Measurements from ENCODE around the gene STYX. TPM values are rescaled to one million over a fixed set of nuclear protein-coding genes. Genes with fewer than 3 reads are reported as not detected.

Gene STYX
- total RNA-seq, 1 experiment from 2014 or later, result 22.8 TPM

DNA sequence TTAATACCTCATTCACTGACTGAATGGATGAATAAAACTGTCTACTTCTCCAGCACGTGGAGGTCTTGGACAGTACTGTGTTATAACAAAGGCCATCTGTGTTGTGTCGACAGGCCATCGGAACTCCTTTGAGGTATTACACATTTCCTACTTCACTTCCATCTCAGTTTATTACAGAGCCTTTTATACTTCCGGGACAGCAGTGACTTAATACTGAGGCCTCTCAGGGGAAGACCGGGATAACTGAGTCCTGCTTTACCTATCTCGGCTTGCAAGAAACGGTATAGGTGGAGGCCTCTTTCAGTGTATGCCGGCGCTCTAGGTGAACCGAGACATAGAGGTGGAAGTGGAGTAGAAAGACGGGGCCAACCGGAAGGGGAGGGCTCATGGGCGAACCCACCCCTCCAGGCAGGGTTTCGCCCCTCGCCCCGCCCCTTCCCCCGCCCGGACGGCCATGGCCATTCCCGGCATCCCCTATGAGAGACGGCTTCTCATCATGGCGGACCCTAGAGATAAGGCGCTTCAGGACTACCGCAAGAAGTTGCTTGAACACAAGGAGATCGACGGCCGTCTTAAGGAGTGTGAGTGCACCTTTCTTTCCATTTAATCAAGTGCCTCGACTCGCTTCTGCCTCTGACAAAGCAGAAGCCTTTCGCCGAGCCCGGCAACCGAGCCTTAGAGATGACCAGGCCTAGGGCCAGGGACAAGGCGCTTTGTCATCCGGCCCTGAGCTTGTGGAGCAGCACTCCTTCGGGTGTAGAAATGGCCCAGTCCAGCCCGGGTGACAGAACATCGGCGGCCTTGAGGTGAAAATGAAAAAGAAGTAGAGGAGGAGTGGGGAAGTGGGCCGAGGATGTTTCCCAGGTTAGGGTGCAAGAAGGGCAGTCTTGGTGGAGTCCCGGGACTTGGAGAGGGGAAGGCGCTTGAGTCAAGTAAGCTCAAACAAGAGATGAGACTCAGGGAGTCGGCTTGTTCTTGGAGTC lies 23.0 kb upstream of the STYX start, which contains the start of gene PSMC6 (continued):
- TF ChIP-seq, protein P1, sequence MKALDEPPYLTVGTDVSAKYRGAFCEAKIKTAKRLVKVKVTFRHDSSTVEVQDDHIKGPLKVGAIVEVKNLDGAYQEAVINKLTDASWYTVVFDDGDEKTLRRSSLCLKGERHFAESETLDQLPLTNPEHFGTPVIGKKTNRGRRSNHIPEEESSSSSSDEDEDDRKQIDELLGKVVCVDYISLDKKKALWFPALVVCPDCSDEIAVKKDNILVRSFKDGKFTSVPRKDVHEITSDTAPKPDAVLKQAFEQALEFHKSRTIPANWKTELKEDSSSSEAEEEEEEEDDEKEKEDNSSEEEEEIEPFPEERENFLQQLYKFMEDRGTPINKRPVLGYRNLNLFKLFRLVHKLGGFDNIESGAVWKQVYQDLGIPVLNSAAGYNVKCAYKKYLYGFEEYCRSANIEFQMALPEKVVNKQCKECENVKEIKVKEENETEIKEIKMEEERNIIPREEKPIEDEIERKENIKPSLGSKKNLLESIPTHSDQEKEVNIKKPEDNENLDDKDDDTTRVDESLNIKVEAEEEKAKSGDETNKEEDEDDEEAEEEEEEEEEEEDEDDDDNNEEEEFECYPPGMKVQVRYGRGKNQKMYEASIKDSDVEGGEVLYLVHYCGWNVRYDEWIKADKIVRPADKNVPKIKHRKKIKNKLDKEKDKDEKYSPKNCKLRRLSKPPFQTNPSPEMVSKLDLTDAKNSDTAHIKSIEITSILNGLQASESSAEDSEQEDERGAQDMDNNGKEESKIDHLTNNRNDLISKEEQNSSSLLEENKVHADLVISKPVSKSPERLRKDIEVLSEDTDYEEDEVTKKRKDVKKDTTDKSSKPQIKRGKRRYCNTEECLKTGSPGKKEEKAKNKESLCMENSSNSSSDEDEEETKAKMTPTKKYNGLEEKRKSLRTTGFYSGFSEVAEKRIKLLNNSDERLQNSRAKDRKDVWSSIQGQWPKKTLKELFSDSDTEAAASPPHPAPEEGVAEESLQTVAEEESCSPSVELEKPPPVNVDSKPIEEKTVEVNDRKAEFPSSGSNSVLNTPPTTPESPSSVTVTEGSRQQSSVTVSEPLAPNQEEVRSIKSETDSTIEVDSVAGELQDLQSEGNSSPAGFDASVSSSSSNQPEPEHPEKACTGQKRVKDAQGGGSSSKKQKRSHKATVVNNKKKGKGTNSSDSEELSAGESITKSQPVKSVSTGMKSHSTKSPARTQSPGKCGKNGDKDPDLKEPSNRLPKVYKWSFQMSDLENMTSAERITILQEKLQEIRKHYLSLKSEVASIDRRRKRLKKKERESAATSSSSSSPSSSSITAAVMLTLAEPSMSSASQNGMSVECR (CRISPR knock-in tag; IDR thresholded peaks at IDR 0.05; ENCODE audit: borderline replicate concordance), result peak; percentile 70; the same call in 1 of the 2 replicates
- TF ChIP-seq JUN (CRISPR knock-in tag; IDR thresholded peaks at IDR 0.05), result peak; percentile 54; the same call in 1 of the 2 replicates

DNA sequence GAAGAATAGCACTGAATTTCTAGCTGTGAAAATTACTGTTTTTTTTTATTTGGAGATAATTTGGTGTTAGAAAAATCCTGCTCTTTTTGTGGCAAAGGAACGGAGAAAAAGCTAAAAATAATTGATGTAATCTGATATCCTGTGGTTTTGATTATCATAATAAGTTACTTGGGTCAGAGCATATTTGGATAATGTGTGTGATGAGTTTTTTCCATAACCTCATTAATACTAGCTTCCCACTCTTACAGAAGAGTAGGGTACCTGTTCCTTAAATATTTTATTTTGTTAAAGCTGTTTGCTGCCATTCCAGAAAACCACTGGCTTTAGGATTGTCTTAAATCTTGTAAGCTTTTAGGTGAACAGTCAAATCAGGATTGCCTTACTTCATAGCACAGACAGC lies 18.3 kb upstream of the STYX start:
- ChIA-PET POLR2A (no interaction called here), CTCF (no interaction called here)
- Mint-ChIP-seq H3K27ac (no peak overlapping the region), H3K27me3 (ENCODE audit: low read depth) (no peaks in the 10 kb centered on the region), H3K9me3 (no peaks in the 10 kb centered on the region), H3K4me3 (no peak overlapping the region), H3K36me3 (peaks cover 85% of the 10 kb centered on the region), H3K4me1 (peaks cover 13% of the 10 kb centered on the region)
- ATAC-seq (no peak), DNase-seq (ENCODE audit: low spot score) (no peak)
- TF ChIP-seq, protein P2, sequence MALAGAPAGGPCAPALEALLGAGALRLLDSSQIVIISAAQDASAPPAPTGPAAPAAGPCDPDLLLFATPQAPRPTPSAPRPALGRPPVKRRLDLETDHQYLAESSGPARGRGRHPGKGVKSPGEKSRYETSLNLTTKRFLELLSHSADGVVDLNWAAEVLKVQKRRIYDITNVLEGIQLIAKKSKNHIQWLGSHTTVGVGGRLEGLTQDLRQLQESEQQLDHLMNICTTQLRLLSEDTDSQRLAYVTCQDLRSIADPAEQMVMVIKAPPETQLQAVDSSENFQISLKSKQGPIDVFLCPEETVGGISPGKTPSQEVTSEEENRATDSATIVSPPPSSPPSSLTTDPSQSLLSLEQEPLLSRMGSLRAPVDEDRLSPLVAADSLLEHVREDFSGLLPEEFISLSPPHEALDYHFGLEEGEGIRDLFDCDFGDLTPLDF (CRISPR knock-in tag; IDR thresholded peaks at IDR 0.05), result no peak
- TF ChIP-seq, protein P3, sequence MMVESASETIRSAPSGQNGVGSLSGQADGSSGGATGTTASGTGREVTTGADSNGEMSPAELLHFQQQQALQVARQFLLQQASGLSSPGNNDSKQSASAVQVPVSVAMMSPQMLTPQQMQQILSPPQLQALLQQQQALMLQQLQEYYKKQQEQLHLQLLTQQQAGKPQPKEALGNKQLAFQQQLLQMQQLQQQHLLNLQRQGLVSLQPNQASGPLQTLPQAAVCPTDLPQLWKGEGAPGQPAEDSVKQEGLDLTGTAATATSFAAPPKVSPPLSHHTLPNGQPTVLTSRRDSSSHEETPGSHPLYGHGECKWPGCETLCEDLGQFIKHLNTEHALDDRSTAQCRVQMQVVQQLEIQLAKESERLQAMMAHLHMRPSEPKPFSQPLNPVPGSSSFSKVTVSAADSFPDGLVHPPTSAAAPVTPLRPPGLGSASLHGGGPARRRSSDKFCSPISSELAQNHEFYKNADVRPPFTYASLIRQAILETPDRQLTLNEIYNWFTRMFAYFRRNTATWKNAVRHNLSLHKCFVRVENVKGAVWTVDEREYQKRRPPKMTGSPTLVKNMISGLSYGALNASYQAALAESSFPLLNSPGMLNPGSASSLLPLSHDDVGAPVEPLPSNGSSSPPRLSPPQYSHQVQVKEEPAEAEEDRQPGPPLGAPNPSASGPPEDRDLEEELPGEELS (CRISPR knock-in tag; IDR thresholded peaks at IDR 0.05), result no peak
- TF ChIP-seq ZNF219 (CRISPR knock-in tag; IDR thresholded peaks at IDR 0.05; ENCODE audit: borderline replicate concordance), result no peak

DNA sequence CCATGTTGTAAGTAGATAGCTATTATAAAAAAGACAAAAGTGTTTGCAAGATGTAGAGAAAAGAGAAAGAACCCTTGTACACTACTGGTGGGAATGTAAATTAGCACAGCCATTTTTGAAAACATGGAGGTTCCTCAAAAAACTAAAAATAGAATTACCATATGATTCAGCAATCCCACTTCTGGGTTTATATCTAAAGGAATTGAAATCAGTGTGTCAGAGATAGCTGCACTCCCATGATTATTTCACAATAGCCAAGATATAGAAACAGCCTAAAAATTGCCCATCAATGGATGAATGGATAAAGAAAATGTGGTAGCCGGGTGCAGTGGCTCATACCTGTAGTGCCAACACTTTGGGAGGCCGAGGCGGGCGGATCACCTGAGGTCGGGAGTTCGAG lies 13.8 kb upstream of the STYX start:
- Mint-ChIP-seq H3K9me3 (no peaks in the 10 kb centered on the region), H3K4me3 (no peak overlapping the region), H3K27me3 (ENCODE audit: low read depth) (no peaks in the 10 kb centered on the region), H3K4me1 (no peaks in the 10 kb centered on the region), H3K36me3 (peaks cover 77% of the 10 kb centered on the region), H3K27ac (no peak overlapping the region)
- TF ChIP-seq ELF4 (CRISPR knock-in tag; IDR thresholded peaks at IDR 0.05; ENCODE audit: low read depth) (no peak), ZNF416 (CRISPR knock-in tag; IDR thresholded peaks at IDR 0.05) (no peak), HMGA2 (CRISPR knock-in tag; IDR thresholded peaks at IDR 0.05) (no peak)
- TF ChIP-seq, protein P4, sequence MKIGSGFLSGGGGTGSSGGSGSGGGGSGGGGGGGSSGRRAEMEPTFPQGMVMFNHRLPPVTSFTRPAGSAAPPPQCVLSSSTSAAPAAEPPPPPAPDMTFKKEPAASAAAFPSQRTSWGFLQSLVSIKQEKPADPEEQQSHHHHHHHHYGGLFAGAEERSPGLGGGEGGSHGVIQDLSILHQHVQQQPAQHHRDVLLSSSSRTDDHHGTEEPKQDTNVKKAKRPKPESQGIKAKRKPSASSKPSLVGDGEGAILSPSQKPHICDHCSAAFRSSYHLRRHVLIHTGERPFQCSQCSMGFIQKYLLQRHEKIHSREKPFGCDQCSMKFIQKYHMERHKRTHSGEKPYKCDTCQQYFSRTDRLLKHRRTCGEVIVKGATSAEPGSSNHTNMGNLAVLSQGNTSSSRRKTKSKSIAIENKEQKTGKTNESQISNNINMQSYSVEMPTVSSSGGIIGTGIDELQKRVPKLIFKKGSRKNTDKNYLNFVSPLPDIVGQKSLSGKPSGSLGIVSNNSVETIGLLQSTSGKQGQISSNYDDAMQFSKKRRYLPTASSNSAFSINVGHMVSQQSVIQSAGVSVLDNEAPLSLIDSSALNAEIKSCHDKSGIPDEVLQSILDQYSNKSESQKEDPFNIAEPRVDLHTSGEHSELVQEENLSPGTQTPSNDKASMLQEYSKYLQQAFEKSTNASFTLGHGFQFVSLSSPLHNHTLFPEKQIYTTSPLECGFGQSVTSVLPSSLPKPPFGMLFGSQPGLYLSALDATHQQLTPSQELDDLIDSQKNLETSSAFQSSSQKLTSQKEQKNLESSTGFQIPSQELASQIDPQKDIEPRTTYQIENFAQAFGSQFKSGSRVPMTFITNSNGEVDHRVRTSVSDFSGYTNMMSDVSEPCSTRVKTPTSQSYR (CRISPR knock-in tag; IDR thresholded peaks at IDR 0.05), result no peak
- ATAC-seq (no peak), DNase-seq (ENCODE audit: low spot score) (no peak)
- ChIA-PET POLR2A (interaction anchor here (1.5 kb wide), 1 partner anchor 9 kb away, joined by 4 read pairs; the partner anchor contains the start of gene PSMC6), CTCF (no interaction called here)
